K562 (cell line): ENCODE measurements around the gene LATS2. TPM values are rescaled to one million over a fixed set of nuclear protein-coding genes. Genes with fewer than 3 reads are reported as not detected.

Experiments
- ATAC-seq: fragments of 200-7000 bp; cut with Tn5 transposase; 3 replicates; pipeline ENCODE4 v1.9.1; 2020; ENCODE audit warnings: moderate library complexity
- BruUV-seq: library from RNA; stranded (reverse); fragments of 400-500 nt; replicated peaks from 2 replicates; lab custom pipeline; 2021; lab: Mats Ljungman, UMichigan
- CTCF ChIA-PET: fragments of 300-600 bp; formaldehyde crosslinking; extraction: SDS; loops from one replicate; lab custom pipeline; 2021; ENCODE audit warnings: low intra/inter-chr PET ratio; lab: Yijun Ruan, JAX
- POLR2A ChIA-PET: fragments of 300-600, 350-650 bp; sonication (Branson Sonifier 250); formaldehyde crosslinking; extraction: SDS; loops from one replicate; lab custom pipeline; 2021; ENCODE audit warnings: antibody characterized with exemption, inconsistent platforms; lab: Yijun Ruan, JAX
- DNase-seq, 4 experiments: peaks; one replicate each; pipeline versions ENCODE4 v3.0.0 to v3.0.0-alpha.2; 2011 to 2018; ENCODE audit warnings: low spot score in 3 of 4, mixed read lengths in 3 of 4; ENCODE audit errors: extremely low read depth in 1 of 4
- FAIRE-seq: peaks from 2 replicates; lab custom pipeline; 2011; peaks lifted over from hg19 to GRCh38; lab: Jason Lieb, UNC
- H2AFZ ChIP-seq: 2 replicates; pipeline ENCODE4 v1.6.0; 2011; ENCODE audit warnings: low read depth, low read length, control low read depth, inconsistent platforms
- H3K27ac ChIP-seq: fragments of 200-600 bp; 3 replicates; pipeline ENCODE4 v1.8.0; 2011; ENCODE audit warnings: low read depth, mild to moderate bottlenecking, control low read depth, inconsistent platforms, low read length, moderate library complexity, mixed read lengths; ENCODE audit errors: extremely low read depth
- H3K27me3 ChIP-seq, 2 experiments: fragments of 300-600 bp in 1 of 2; 2 replicates in 1 of 2; 3 replicates in 1 of 2; pipeline versions ENCODE4 v1.6.0 to v1.8.0; 2011; ENCODE audit warnings: inconsistent platforms in 2 of 2, low read length in 2 of 2, mild to moderate bottlenecking in 1 of 2, mixed read lengths in 1 of 2, moderate library complexity in 1 of 2; ENCODE audit not compliant: control insufficient read depth in 2 of 2, insufficient read depth in 2 of 2
- H3K36me3 ChIP-seq: fragments of 300-600 bp; 3 replicates; pipeline ENCODE4 v1.8.0; 2011; ENCODE audit warnings: mild to moderate bottlenecking, low read length, inconsistent platforms; ENCODE audit not compliant: control insufficient read depth, insufficient read depth
- H3K4me1 ChIP-seq, 2 experiments: fragments of 200-600 bp in 1 of 2; replicated peaks in 1 of 2; 2 replicates in 1 of 2; 3 replicates in 1 of 2; pipeline versions ENCODE4 v1.5.1 to v1.8.0; 2011; ENCODE audit warnings: inconsistent platforms in 2 of 2, low read length in 2 of 2, mild to moderate bottlenecking in 1 of 2, mixed read lengths in 1 of 2, moderate library complexity in 1 of 2; ENCODE audit not compliant: control insufficient read depth in 2 of 2, insufficient read depth in 2 of 2
- H3K4me2 ChIP-seq: 2 replicates; pipeline ENCODE4 v1.6.1; 2011; ENCODE audit warnings: low read length, control low read depth, inconsistent platforms, mixed read lengths; ENCODE audit not compliant: insufficient read depth
- H3K4me3 ChIP-seq: fragments of 200-600 bp; sonication (generic), shearing (Covaris generic); 2 replicates; pipeline ENCODE4 v1.5.1; 2016; ENCODE audit warnings: control low read depth, inconsistent platforms
- H3K79me2 ChIP-seq: fragments of 200-600 bp; 3 replicates; pipeline ENCODE4 v1.8.0; 2011; ENCODE audit warnings: low read length, inconsistent platforms; ENCODE audit not compliant: control insufficient read depth, insufficient read depth
- H3K9ac ChIP-seq, 2 experiments: 2 replicates each; pipeline versions ENCODE4 v1.6.0 to v1.6.1; 2011; ENCODE audit warnings: low read depth in 2 of 2, low read length in 2 of 2, control low read depth in 1 of 2, inconsistent platforms in 1 of 2, mild to moderate bottlenecking in 1 of 2, mixed read lengths in 1 of 2; ENCODE audit not compliant: insufficient read depth in 1 of 2
- H3K9me1 ChIP-seq: one replicate; pipeline ENCODE4 v1.6.0; 2011; ENCODE audit warnings: inconsistent platforms, mild to moderate bottlenecking, low read length, moderate library complexity; ENCODE audit not compliant: control insufficient read depth, insufficient read depth
- H3K9me3 ChIP-seq: replicated peaks from 2 replicates; pipeline ENCODE4 v1.5.1; 2011; ENCODE audit warnings: low read depth, low read length, inconsistent platforms; ENCODE audit not compliant: control insufficient read depth, insufficient read depth
- H4K20me1 ChIP-seq: replicated peaks from 2 replicates; pipeline ENCODE4 v1.6.1; 2011; ENCODE audit warnings: low read length, inconsistent platforms, mixed read lengths; ENCODE audit not compliant: control insufficient read depth, insufficient read depth
- ARID3B ChIP-seq: fragments of 250-450 bp; sonication (Bioruptor Pico); IDR thresholded peaks from 2 replicates; pipeline ENCODE4 v1.4.0; 2020; ENCODE audit warnings: borderline replicate concordance
- BDP1 ChIP-seq: IDR thresholded peaks from 3 replicates; pipeline ENCODE4 v1.6.1; 2011; ENCODE audit not compliant: insufficient read length, insufficient read depth
- CSDE1 ChIP-seq, 2 experiments: fragments of 450-650 bp; IDR thresholded peaks; 2 replicates each; pipeline ENCODE4 v1.6.1; 2016; ENCODE audit warnings: mild to moderate bottlenecking in 1 of 2
- DDX20 ChIP-seq: fragments of 450-650 bp; IDR thresholded peaks from 2 replicates; pipeline ENCODE4 v1.6.1; 2016; ENCODE audit warnings: missing genetic modification characterization, low read depth, mild to moderate bottlenecking, missing compliant biosample characterization, moderate library complexity
- ELK3 ChIP-seq: fragments of 450-650 bp; formaldehyde crosslinking; IDR thresholded peaks from 2 replicates; pipeline ENCODE4 v1.4.0; 2020; ENCODE audit warnings: mild to moderate bottlenecking
- ERF ChIP-seq: fragments of 450-650 bp; formaldehyde crosslinking; IDR thresholded peaks from 2 replicates; pipeline ENCODE4 v1.4.0; 2020; ENCODE audit warnings: mild to moderate bottlenecking, mixed read lengths
- ETS1 ChIP-seq: conservative IDR thresholded peaks from 2 replicates; pipeline ENCODE4 v1.6.1; 2011; ENCODE audit warnings: low read depth, mild to moderate bottlenecking, low read length; ENCODE audit not compliant: control insufficient read depth
- HDAC2 ChIP-seq: fragments of 450-650 bp; IDR thresholded peaks from 2 replicates; pipeline ENCODE4 v1.6.1; 2016; ENCODE audit warnings: mild to moderate bottlenecking
- HMGN3 ChIP-seq: IDR thresholded peaks from 2 replicates; pipeline ENCODE4 v1.6.1; 2011; ENCODE audit warnings: borderline replicate concordance, low read depth, mild to moderate bottlenecking, mixed read lengths, low read length; ENCODE audit not compliant: insufficient read length; ENCODE audit errors: extremely low read depth
- JUND ChIP-seq, 2 experiments: IDR thresholded peaks; 2 replicates in 1 of 2; 3 replicates in 1 of 2; pipeline ENCODE4 v1.6.1; 2011; ENCODE audit warnings: borderline replicate concordance in 2 of 2, low read depth in 2 of 2, low read length in 2 of 2, improper control_type of control experiment in 1 of 2, missing biosample characterization in 1 of 2, missing genetic modification characterization in 1 of 2, missing genetic modification reagents in 1 of 2
- MITF ChIP-seq: IDR thresholded peaks from 2 replicates; pipeline ENCODE4 v1.6.1; 2014; ENCODE audit warnings: antibody characterized with exemption
- MYNN ChIP-seq, 2 experiments: sonication (generic); formaldehyde crosslinking in 1 of 2; IDR thresholded peaks; 2 replicates each; pipeline versions ENCODE4 v1.5.0 to v1.6.1; 2016 to 2020; ENCODE audit warnings: antibody characterized with exemption in 1 of 2, missing genetic modification reagents in 1 of 2
- SNIP1 ChIP-seq: fragments of 450-650 bp; IDR thresholded peaks from 2 replicates; pipeline ENCODE4 v1.7.1; 2017; ENCODE audit warnings: low read depth, mild to moderate bottlenecking
- ZC3H4 ChIP-seq: sonication (generic); formaldehyde crosslinking; IDR thresholded peaks from 2 replicates; pipeline ENCODE4 v1.9.0; 2021; ENCODE audit warnings: missing genetic modification reagents, borderline replicate concordance
- ZNF124 ChIP-seq: sonication (generic); formaldehyde crosslinking; IDR thresholded peaks from 2 replicates; pipeline ENCODE4 v1.8.1; 2022; ENCODE audit warnings: missing genetic modification reagents
- ZNF282 ChIP-seq: sonication (generic); formaldehyde crosslinking; IDR thresholded peaks from 2 replicates; pipeline ENCODE4 v1.8.1; 2023; ENCODE audit warnings: missing genetic modification reagents
- WGBS: fragments of 100-300 bp; shearing (Covaris generic); methylation state at CpG from one replicate; pipeline ENCODE4 v1.1.6; 2016; ENCODE audit warnings: low coverage, mixed read lengths; ENCODE audit not compliant: insufficient coverage; ENCODE audit errors: missing lambda C conversion rate; 5-methylcytosine and 5-hydroxymethylcytosine counted together
- in situ Hi-C: fragments of 300-500 bp; cut with MboI; formaldehyde crosslinking; loops from 4 replicates; pipeline ENCODE4 v1.15.0; 2018; ENCODE audit warnings: inconsistent platforms, mixed read lengths
- intact Hi-C: fragments of 100-400 bp; cut with micrococcal nuclease; formaldehyde crosslinking; loops from 2 replicates; pipeline ENCODE4 v1.14.2; 2022
- polyA plus RNA-seq, 8 experiments: library from polyadenylated mRNA; depleted of rRNA in 4 of 8; stranded (reverse) in 5 of 8; unstranded in 3 of 8; fragments of >200 nt; fragmentation: Nextera tagmentation in 2 of 8; fragmentation: Illumina TruSeq in 1 of 8; extraction: Ambion mirVana in 2 of 8; extraction: Trizol in 1 of 8; gene quantifications; 2 replicates each; pipeline versions ENCODE4 v1.2.1 to v1.2.3, GENCODE V29; 2011 to 2014; ENCODE audit warnings: inconsistent platforms in 1 of 8, missing spikeins in 1 of 8
- total RNA-seq, 7 experiments: library from RNA; depleted of rRNA in 6 of 7; stranded (reverse); fragments of >200 nt in 6 of 7; fragmentation: Illumina TruSeq in 2 of 7; extraction: Trizol in 2 of 7; gene quantifications; 2 replicates each; pipeline versions ENCODE4 v1.2.1 to v1.2.3, GENCODE V29; 2011 to 2021; ENCODE audit warnings: low replicate concordance in 1 of 7

LATS2 gene
- total and polyA plus RNA-seq, 9 of the 15 experiments (the other 6 are each of a cell fraction or from before 2014, with no cell fraction given), result 0.18 to 3.7 (median 0.76) TPM

GRCh38 chr13:21047087-21047486 is 14.3 kb downstream of the LATS2 start:
- in situ Hi-C loops, result no loop called here
- CTCF ChIA-PET, result no interaction called here
- TF ChIP-seq BDP1 (no peak), ZNF124 (CRISPR knock-in tag) (no peak), ZNF282 (CRISPR knock-in tag) (no peak), ZC3H4 (no peak), MITF (no peak), HMGN3 (no peak), SNIP1 (no peak), DDX20 (tag) (no peak), ERF (no peak), MYNN (IDR thresholded peaks at IDR 0.05) (no peak), MYNN (CRISPR knock-in tag; IDR thresholded peaks at IDR 0.05) (no peak), ARID3B (CRISPR knock-in tag) (no peak), JUND (IDR thresholded peaks at IDR 0.05; ENCODE audit: borderline replicate concordance, low read depth, low read length) (no peak), JUND (tag; IDR thresholded peaks at IDR 0.05; ENCODE audit: borderline replicate concordance, low read depth, low read length) (no peak), ETS1 (no peak), HDAC2 (no peak), ELK3 (CRISPR knock-in tag) (no peak), CSDE1 (IDR thresholded peaks at IDR 0.05) (no peak)

More at GRCh38 chr13:21047087-21047486, 14.3 kb downstream of the LATS2 start:
- Histone ChIP-seq H3K36me3 (no peaks in the 10 kb centered on the region; the same call in 2 of the 3 replicates), H3K4me1 (no peaks in the 10 kb centered on the region; a peak in 1 of 5 replicates), H4K20me1 (0 out of 2 replicates have a peak, but pooled peaks cover 4% of the 10 kb centered on the region), H3K4me2 (no peak overlapping the region), H3K9me3 (no peaks in the 10 kb centered on the region), H3K27ac (no peak overlapping the region), H2AFZ (no peak overlapping the region), H3K27me3 (no peaks in the 10 kb centered on the region), H3K9me1 (no peaks in the 10 kb centered on the region), H3K4me3 (no peak overlapping the region), H3K79me2 (no peaks in the 10 kb centered on the region), H3K9ac (no peak overlapping the region)
- BruUV-seq, result no TSS peak
- FAIRE-seq (no peak), DNase-seq (no peak), ATAC-seq (no peak)
- POLR2A ChIA-PET, result no interaction called here
- WGBS, result 47% methylated on average over 8 of the region's 9 CpGs
- intact Hi-C loops, result no loop called here
